NCI-H2196 treated with DMSO at 0.1 percent for 48 hours (cell line): ENCODE measurements around the gene TAS2R39.
"Not testable (repeated sequence)": the region's sequence is repeated elsewhere in the genome, so short reads cannot be mapped to it uniquely, and the experiment has no call there.

ENCODE experiments used
- DNase-seq: peaks from one replicate; lab custom pipeline; 2025; ENCODE audit not compliant: unreplicated experiment; lab: John Stamatoyannopoulos, UW

The TAS2R39 gene

GRCh38 chr7:143183024-143183423 lies at the start of gene TAS2R39:
Gene TAS2R39, plus strand, starts transcription at chr7:143183419. Its CDS starts 0 bp downstream, at chr7:143183419.
- DNase-seq: no peak

GRCh38 chr7:143147070-143147469 lies 36.1 kb upstream of the TAS2R39 start:
- DNase-seq: no peak

DNA sequence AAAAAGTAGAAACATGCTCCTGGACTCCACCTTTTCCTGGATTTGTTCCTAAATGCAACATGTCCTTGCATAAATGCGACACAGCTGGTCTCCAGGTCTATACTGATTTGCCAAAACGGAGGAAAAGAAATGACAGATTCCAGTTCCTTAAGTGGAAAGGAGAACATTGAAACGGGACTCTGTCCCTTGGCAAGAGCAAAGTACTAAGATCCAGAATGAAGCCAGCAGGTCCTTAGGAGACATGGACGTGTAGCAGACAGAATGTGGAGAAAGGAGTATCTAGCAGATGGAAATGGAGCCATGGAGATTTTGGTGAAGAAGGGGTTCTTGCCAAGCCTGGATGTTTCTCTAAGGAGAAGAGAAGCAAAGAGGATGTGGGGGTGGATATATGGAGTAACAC lies 35.2 kb upstream of the TAS2R39 start:
- DNase-seq: no peak

- DNase-seq: no peak
These were observed 34.6 kb upstream of the TAS2R39 start for GRCh38 chr7:143148651-143149050.

GRCh38 chr7:143150696-143151095 lies 32.5 kb upstream of the TAS2R39 start:
- not testable (repeated sequence) for DNase-seq

- not testable (repeated sequence) for DNase-seq
These were observed 24.6 kb upstream of the TAS2R39 start for GRCh38 chr7:143158617-143159016.

- DNase-seq: no peak
These were observed 11.5 kb upstream of the TAS2R39 start for GRCh38 chr7:143171697-143172096.

DNA sequence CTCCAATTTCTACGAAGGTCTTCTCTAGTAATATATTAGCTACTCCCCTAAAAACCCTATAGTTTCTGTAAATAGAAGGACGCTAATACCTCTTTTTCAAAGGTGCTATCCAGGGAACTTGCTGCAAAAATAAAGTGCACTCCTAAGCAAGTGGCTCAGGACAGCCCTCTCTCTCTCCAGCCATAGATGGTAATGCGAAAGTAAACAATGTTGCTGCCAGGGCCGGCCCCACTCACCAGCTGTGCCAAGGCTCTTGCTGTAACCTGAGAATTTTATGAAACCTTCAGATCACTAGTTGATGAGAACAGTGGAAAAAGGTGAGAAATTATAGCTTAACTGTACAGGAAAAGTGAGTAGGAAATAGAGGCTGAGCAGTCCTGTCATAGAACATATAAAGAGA lies 10.9 kb upstream of the TAS2R39 start:
- peak; percentile 62 for DNase-seq

DNA sequence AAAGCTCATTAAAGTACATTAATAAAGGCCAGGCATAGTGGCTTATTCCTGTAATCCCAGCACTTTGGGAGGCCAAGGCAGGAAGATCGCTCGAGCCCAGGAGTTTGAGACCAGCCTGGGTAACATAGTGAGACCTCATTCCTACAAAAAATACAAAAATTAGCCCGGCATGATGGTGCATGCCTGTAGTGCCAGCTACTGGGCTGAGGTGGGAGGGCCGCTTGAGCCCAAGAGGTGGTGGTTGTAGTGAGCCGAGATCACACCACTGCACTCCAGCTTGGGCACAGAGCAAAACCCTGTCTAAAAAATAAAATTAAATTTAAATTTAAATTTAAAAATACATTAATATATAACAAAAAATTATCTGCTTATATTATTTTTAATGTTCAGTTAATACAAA lies 7.1 kb upstream of the TAS2R39 start:
- no peak for DNase-seq

DNA sequence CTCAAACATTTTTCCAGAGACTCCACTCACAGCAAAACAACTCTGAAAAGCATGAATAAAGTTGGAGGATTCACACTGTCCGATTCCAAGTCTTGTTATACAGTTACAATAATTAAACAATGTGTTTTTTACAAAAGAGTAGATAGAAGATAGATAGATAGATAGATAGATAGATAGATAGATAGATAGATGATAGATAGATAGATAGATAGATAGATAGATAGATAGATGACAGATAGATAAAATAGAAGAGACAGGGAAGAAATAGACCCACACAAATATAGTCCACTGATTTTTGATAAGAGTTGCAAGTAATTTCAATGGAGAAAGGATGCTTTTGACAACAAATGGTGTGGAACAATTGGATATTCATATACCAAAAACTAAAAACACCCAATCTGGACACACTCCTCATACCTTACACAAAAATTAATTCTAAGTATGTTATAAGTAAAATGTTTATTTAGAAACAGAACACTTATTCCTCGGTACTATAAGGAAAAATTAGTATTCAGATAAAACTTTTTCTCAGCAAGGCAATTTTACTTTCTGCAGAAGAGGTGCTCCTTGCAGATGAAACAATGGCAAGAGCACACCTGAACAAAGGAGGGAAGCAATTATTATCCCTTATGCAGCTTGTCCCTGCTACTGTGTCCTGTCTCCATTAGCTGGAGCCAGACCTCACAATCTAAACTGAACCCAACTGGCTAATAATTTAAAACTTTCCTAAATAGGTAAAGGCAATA lies 5.7 kb upstream of the TAS2R39 start:
- no peak for DNase-seq

DNA sequence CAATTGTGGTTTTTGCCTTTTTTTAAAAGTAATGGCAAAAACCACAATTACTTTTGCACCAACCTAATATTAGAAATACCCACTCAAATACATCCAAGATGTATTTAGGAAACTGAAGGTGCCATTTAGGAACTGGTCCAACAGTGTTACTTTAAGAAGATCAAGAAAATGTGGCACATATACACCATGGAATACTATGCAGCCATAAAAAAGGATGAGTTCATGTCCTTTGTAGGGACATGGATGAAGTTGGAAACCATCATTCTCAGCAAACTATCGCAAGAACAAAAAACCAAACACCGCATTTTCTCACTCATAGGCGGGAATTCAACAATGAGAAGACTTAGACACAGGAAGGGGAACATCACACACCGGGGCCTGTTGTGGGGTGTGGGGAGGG lies 2.4 kb upstream of the TAS2R39 start:
- not testable (repeated sequence) for DNase-seq

DNA sequence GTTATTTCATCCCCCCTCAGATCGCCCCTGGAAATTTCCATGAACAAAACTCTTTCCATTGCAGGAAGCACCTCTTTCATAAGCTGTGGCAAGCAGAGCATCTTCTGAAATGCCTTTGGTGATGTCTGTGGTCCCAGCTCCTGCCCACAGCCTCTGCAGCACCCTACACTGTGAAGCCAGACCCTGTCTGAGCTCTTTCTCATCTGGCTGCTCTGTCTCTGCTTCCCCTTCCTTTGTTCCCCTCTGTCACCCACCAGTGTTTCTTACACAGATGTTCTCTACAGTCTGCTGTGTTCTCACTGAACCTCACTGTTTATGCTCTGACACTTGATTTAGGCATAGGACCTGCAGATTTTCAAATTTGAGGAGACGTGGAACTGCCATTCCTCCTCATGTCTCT lies 1.9 kb upstream of the TAS2R39 start:
- no peak for DNase-seq

DNA sequence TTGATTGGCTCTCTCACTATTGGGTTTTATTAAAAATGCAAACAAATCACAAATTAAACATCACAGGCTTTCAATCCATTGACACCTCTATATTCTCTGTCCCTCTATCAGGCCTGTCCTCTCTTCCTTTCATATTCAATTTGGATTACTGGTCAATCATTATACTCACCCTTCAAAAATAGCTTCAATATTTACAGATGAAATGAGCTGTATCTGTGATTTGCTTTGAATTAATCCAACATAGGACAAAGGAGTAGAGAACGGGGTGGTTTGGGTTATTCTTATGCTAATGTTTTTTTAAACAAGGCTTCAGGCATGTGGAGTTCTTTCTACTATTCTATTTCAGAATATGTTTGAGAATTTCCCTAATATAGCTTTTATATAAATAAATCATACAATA lies 2.3 kb downstream of the TAS2R39 start:
- DNase-seq: no peak

GRCh38 chr7:143188994-143189393 lies 5.8 kb downstream of the TAS2R39 start:
- DNase-seq: no peak

DNA sequence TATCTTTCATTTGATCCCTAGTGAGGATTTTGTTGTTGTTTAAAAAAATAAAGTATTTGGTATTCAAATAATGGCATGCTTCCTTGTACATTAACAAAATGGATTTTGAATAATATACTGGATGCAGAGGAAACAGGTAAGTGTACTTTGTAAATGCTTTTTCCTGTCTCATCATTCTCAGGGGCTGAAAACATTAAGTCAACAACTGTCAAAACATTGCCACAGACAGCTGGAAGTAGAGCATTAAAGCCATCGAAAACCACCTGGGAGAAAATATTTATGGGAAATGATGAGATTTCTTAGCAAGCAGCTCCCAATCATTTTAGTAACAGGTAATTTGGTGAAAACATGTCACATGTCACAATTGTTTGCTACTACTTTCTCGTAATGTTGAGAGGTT lies 10.7 kb downstream of the TAS2R39 start:
- DNase-seq: no peak

- no peak for DNase-seq
These were observed 15.8 kb downstream of the TAS2R39 start for GRCh38 chr7:143199040-143199439.

GRCh38 chr7:143202161-143202560 lies 18.9 kb downstream of the TAS2R39 start:
- no peak for DNase-seq

- no peak for DNase-seq
These were observed 20.2 kb downstream of the TAS2R39 start for GRCh38 chr7:143203386-143203785.

GRCh38 chr7:143205560-143206293 lies 22.5 kb downstream of the TAS2R39 start:
- DNase-seq: no peak

- no peak for DNase-seq
These were observed 27.3 kb downstream of the TAS2R39 start for GRCh38 chr7:143210541-143210940.

- not testable (repeated sequence) for DNase-seq
These were observed 30.3 kb downstream of the TAS2R39 start for GRCh38 chr7:143213478-143213877.
